H1 (cell line): ENCODE measurements around the gene KIAA0586. TPM values are rescaled to one million over a fixed set of nuclear protein-coding genes. Genes with fewer than 3 reads are reported as not detected.

Experiments
- CEBPB ChIP-seq: IDR thresholded peaks from 2 replicates; pipeline ENCODE4 v1.6.1; 2012; ENCODE audit warnings: low read depth, low read length
- FOSL1 ChIP-seq: IDR thresholded peaks from 2 replicates; pipeline ENCODE4 v1.6.1; 2011; ENCODE audit warnings: mild to moderate bottlenecking, low read depth, low read length, moderate library complexity; ENCODE audit not compliant: insufficient read depth
- POLR2A ChIP-seq, 2 experiments: IDR thresholded peaks; 1 replicate in 1 of 2; 2 replicates in 1 of 2; pipeline ENCODE4 v1.6.1; 2011; ENCODE audit warnings: low read depth in 2 of 2, low read length in 2 of 2, mild to moderate bottlenecking in 2 of 2; ENCODE audit errors: control extremely low read depth in 1 of 2
- RXRA ChIP-seq: IDR thresholded peaks from 2 replicates; pipeline ENCODE4 v1.6.1; 2011; ENCODE audit warnings: low read depth, mild to moderate bottlenecking, low read length, moderate library complexity; ENCODE audit not compliant: insufficient read depth
- USF2 ChIP-seq: IDR thresholded peaks from 2 replicates; pipeline ENCODE4 v1.6.1; 2011; ENCODE audit warnings: low read length, improper control_type of control experiment
- polyA plus RNA-seq, 7 experiments: library from polyadenylated mRNA; depleted of rRNA in 3 of 7; stranded (reverse) in 5 of 7; unstranded in 2 of 7; fragments of >200 nt in 5 of 7; fragments of 200-250 nt in 2 of 7; gene quantifications; 1 replicate in 5 of 7; 2 replicates in 1 of 7; 4 replicates in 1 of 7; pipeline versions ENCODE4 v1.2.1 to v1.2.3, GENCODE V29; 2011 to 2013; ENCODE audit warnings: missing spikeins in 2 of 7, mixed read lengths in 2 of 7
- total RNA-seq: library from RNA; stranded (reverse); fragmentation: NEBNext Ultra II Directional; extraction: Animal tissue kit (Norgen Biotek cat#: 25700); gene quantifications from 2 replicates; pipeline ENCODE4 v1.2.1, GENCODE V29; 2021

The KIAA0586 gene
- total and polyA plus RNA-seq, 2 of the 8 experiments (the other 6 are each of a cell fraction or from before 2014, with no cell fraction given): 7.2 to 24.8 TPM

DNA sequence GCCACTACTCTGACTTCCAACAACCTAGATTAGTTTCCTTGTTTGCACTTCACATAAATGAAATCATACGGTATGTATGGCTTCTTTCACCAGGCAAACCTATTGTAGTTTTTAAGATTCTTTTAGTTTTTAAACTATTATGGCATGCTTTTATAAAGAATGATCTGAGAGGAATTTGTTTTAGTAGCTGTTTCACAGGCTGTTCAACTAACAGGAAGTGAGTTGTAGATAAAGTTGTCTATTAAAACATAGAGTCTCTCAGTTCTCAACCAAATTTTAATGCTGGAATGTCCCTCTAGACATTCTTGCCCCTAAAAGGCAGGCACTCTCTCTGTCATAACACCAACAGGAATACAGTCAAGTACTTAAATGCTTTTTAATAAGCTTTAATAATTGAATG lies 107.5 kb downstream of the KIAA0586 start (continued):
- TF ChIP-seq RXRA (no peak), USF2 (no peak), POLR2A (IDR thresholded peaks at IDR 0.05; ENCODE audit: control extremely low read depth in 1 of 2, low read depth in 2 of 2, low read length in 2 of 2) (no peak), FOSL1 (no peak), CEBPB (no peak)
